Stomach (tissue), 9 donors: ENCODE measurements around the gene CYP3A7. TPM values are rescaled to one million over a fixed set of nuclear protein-coding genes. Genes with fewer than 3 reads are reported as not detected.
"Not testable (repeated sequence)": the region's sequence is repeated elsewhere in the genome, so short reads cannot be mapped to it uniquely, and the experiment has no call there.

Experiments
- DNase-seq, 2 donors: peaks; one replicate each; pipeline versions ENCODE4 v3.0.0 to v3.0.0-alpha.2; 2013 to 2019
- H3K27ac ChIP-seq, 5 donors: fragments of 200-600 bp in 4 of 5; sonication (generic) in 4 of 5; one replicate each; pipeline ENCODE4 v1.5.1; 2013 to 2019; ENCODE audit warnings: mild to moderate bottlenecking in 1 of 5, moderate library complexity in 1 of 5
- H3K27me3 ChIP-seq, 3 donors: fragments of 200-600 bp; sonication (generic); one replicate each; pipeline ENCODE4 v1.5.1; 2017 to 2019; ENCODE audit warnings: mixed run types in 1 of 3
- H3K36me3 ChIP-seq, 4 donors: fragments of 200-600 bp; sonication (generic); 1 replicate in 3 of 4; 2 replicates in 1 of 4; pipeline ENCODE4 v1.5.1; 2016 to 2019
- H3K4me1 ChIP-seq, 4 donors: fragments of 200-600 bp; sonication (generic); one replicate each; pipeline ENCODE4 v1.5.1; 2016 to 2019
- H3K4me3 ChIP-seq, 4 donors: fragments of 200-600 bp; sonication (generic) in 3 of 4; one replicate each; pipeline ENCODE4 v1.5.1; 2016 to 2019; ENCODE audit warnings: mild to moderate bottlenecking in 1 of 4
- H3K9me3 ChIP-seq, 4 donors: fragments of 200-600 bp; sonication (generic); one replicate each; pipeline ENCODE4 v1.5.1; 2016 to 2019
- CTCF ChIP-seq, 7 experiments: fragments of 450-650 bp in 4 of 7; fragments of 200-600 bp in 3 of 7; sonication (generic) in 3 of 7; IDR thresholded peaks; one replicate each; pipeline ENCODE4 v1.5.1; 2016 to 2019; ENCODE audit warnings: antibody characterized with exemption in 7 of 7, control low read depth in 2 of 7, mild to moderate bottlenecking in 1 of 7
- EP300 ChIP-seq: sonication (generic); formaldehyde crosslinking; IDR thresholded peaks from one replicate; pipeline ENCODE4 v1.6.1; 2017; ENCODE audit warnings: antibody characterized with exemption
- POLR2A ChIP-seq, 4 donors: fragments of 450-650 bp; IDR thresholded peaks; one replicate each; pipeline ENCODE4 v1.6.1; 2016; ENCODE audit warnings: antibody characterized with exemption in 4 of 4, control low read depth in 2 of 4, mild to moderate bottlenecking in 1 of 4, moderate library complexity in 1 of 4
- POLR2AphosphoS5 ChIP-seq, 3 donors: sonication (generic); formaldehyde crosslinking; IDR thresholded peaks; one replicate each; pipeline ENCODE4 v1.6.1; 2016; ENCODE audit warnings: antibody characterized with exemption in 3 of 3
- WGBS, 5 donors: extraction: QIAGEN DNeasy Blood & Tissue Kit in 3 of 5; methylation state at CpG; one replicate each; pipeline versions ENCODE4 v1.1.5 to v1.1.7; 2013 to 2018; 5-methylcytosine and 5-hydroxymethylcytosine counted together
- intact Hi-C: fragments of 100-400 bp; cut with DNase I; formaldehyde crosslinking; loops from one replicate; pipeline ENCODE4 v1.15.1; 2023; ENCODE audit warnings: low total_unique reads
- polyA plus RNA-seq, 3 donors: library from polyadenylated mRNA; stranded (reverse); fragments of 200-250 nt; gene quantifications; one replicate each; pipeline ENCODE4 v1.2.3, GENCODE V29; 2013
- total RNA-seq, 5 donors: library from RNA; depleted of rRNA; stranded (reverse); fragments of >200 nt; gene quantifications; one replicate each; pipeline versions ENCODE4 v1.1.0 to v1.2.3, GENCODE V29; 2014 to 2016
- donor health status: healthy with polysubstance abuse.
- donor health status: Bipolar disorder and iron deficiency.
- donor health status: healthy.

CYP3A7 gene
- total and polyA plus RNA-seq, 8 donors: not detected

GRCh38 chr7:99737726-99738125 is 2.7 kb upstream of the CYP3A7 start:
- Histone ChIP-seq H3K27ac (no peak overlapping the region), H3K27me3 (no peaks in the 10 kb centered on the region), H3K9me3 (no peaks in the 10 kb centered on the region), H3K4me3 (no peak overlapping the region), H3K36me3 (peaks cover 0 to 26% (median 7%) of the 10 kb centered on the region in 4 donors), H3K4me1 (no peaks in the 10 kb centered on the region)
- DNase-seq: no peak
- TF ChIP-seq POLR2AphosphoS5 (IDR thresholded peaks at IDR 0.05) (no peak), POLR2A (IDR thresholded peaks at IDR 0.05) (no peak), CTCF (IDR thresholded peaks at IDR 0.05) (no peak), EP300 (no peak)
- intact Hi-C loops: no loop called here
- WGBS, 5 donors: 72 to 89% (median 77%) methylated on average over 1 of the region's 1 CpG

- H3K27me3 ChIP-seq, DNase-seq, H3K27ac ChIP-seq, H3K4me1 ChIP-seq, intact Hi-C loops, H3K9me3 ChIP-seq, H3K4me3 ChIP-seq: not testable (repeated sequence)
- peaks cover 0 to 26% (median 7%) of the 10 kb centered on the region in 4 donors for H3K36me3 ChIP-seq
- WGBS, 5 donors: 83 to 90% (median 90%) methylated on average over 4 of the region's 4 CpGs
Observed at GRCh38 chr7:99736667-99737066, 1.7 kb upstream of the CYP3A7 start.

GRCh38 chr7:99733448-99733847 is 1.5 kb downstream of the CYP3A7 start:
- H3K4me1 ChIP-seq: no peaks in the 10 kb centered on the region
- TF ChIP-seq CTCF (IDR thresholded peaks at IDR 0.05) (no peak), POLR2A (IDR thresholded peaks at IDR 0.05) (no peak), POLR2AphosphoS5 (IDR thresholded peaks at IDR 0.05) (no peak), EP300 (no peak)
- H3K9me3 ChIP-seq: no peaks in the 10 kb centered on the region
- H3K27me3 ChIP-seq: no peaks in the 10 kb centered on the region
- no peak overlapping the region for H3K4me3 ChIP-seq
- intact Hi-C loops: no loop called here
- peaks cover 0 to 13% (median 6%) of the 10 kb centered on the region in 4 donors for H3K36me3 ChIP-seq
- H3K27ac ChIP-seq: no peak overlapping the region
- 92 to 100% (median 96%) methylated on average over 2 of the region's 2 CpGs for WGBS, 5 donors
- no peak for DNase-seq

GRCh38 chr7:99733003-99733402 is 2.0 kb downstream of the CYP3A7 start:
- WGBS, 5 donors: 75 to 95% (median 90%) methylated on average over 3 of the region's 3 CpGs
- intact Hi-C loops: no loop called here
- Histone ChIP-seq H3K4me1 (no peaks in the 10 kb centered on the region), H3K36me3 (peaks cover 0 to 13% (median 6%) of the 10 kb centered on the region in 4 donors), H3K27me3 (no peaks in the 10 kb centered on the region), H3K27ac (no peak overlapping the region), H3K4me3 (no peak overlapping the region), H3K9me3 (no peaks in the 10 kb centered on the region)
- TF ChIP-seq POLR2AphosphoS5 (IDR thresholded peaks at IDR 0.05) (no peak), POLR2A (IDR thresholded peaks at IDR 0.05) (no peak)
- DNase-seq: no peak

- no peak for DNase-seq
- H3K9me3 ChIP-seq: no peaks in the 10 kb centered on the region
- peaks cover 0 to 7% (median 2%) of the 10 kb centered on the region in 4 donors for H3K36me3 ChIP-seq
- intact Hi-C loops: no loop called here
- no peaks in the 10 kb centered on the region for H3K4me1 ChIP-seq
- H3K27ac ChIP-seq: no peak overlapping the region
- H3K27me3 ChIP-seq: no peaks in the 10 kb centered on the region
- no peak overlapping the region for H3K4me3 ChIP-seq
- WGBS, 5 donors: 92 to 95% (median 93%) methylated on average over 4 of the region's 4 CpGs
- TF ChIP-seq POLR2AphosphoS5 (IDR thresholded peaks at IDR 0.05): no peak
- no peak for TF ChIP-seq POLR2A (IDR thresholded peaks at IDR 0.05)
- TF ChIP-seq CTCF (IDR thresholded peaks at IDR 0.05): no peak
- TF ChIP-seq EP300: no peak
Observed at GRCh38 chr7:99731638-99732374, 3.2 kb downstream of the CYP3A7 start.
